Naive B cell (primary cell): Measurements from ENCODE around the gene MED20. TPM values are rescaled to one million over a fixed set of nuclear protein-coding genes. Genes with fewer than 3 reads are reported as not detected.

Source experiments
- ATAC-seq, 2 donors: fragments of 150-1000 bp; cut with Tn5 transposase; 2 replicates each; pipeline ENCODE4 v1.10.0; 2021; ENCODE audit warnings: low read depth in 2 of 2, mild to moderate bottlenecking in 2 of 2, moderate library complexity in 2 of 2
- DNase-seq: peaks from one replicate; pipeline ENCODE4 v3.0.0; 2022
- H3K27ac Mint-ChIP-seq, 6 donors: one replicate each; pipeline ENCODE4 v1.8.0; 2020 to 2022; ENCODE audit warnings: mild to moderate bottlenecking in 6 of 6, mixed read lengths in 6 of 6, moderate library complexity in 5 of 6, inconsistent platforms in 2 of 6
- H3K27me3 Mint-ChIP-seq, 3 donors: one replicate each; pipeline ENCODE4 v1.8.0; 2021 to 2022; ENCODE audit warnings: mixed read lengths in 3 of 3, mild to moderate bottlenecking in 1 of 3
- H3K36me3 Mint-ChIP-seq, 2 donors: one replicate each; pipeline ENCODE4 v1.8.0; 2020 to 2022; ENCODE audit warnings: mixed read lengths in 2 of 2, inconsistent platforms in 1 of 2, mild to moderate bottlenecking in 1 of 2
- H3K4me1 Mint-ChIP-seq, 3 donors: one replicate each; pipeline ENCODE4 v1.8.0; 2020 to 2022; ENCODE audit warnings: mixed read lengths in 3 of 3, inconsistent platforms in 1 of 3, mild to moderate bottlenecking in 1 of 3, moderate library complexity in 1 of 3
- H3K4me3 Mint-ChIP-seq, 8 donors: one replicate each; pipeline ENCODE4 v1.8.0; 2020 to 2022; ENCODE audit warnings: mild to moderate bottlenecking in 8 of 8, mixed read lengths in 8 of 8, moderate library complexity in 8 of 8, inconsistent platforms in 2 of 8
- H3K9me3 Mint-ChIP-seq, 7 donors: one replicate each; pipeline ENCODE4 v1.8.0; 2020 to 2022; ENCODE audit warnings: mixed read lengths in 7 of 7, mild to moderate bottlenecking in 5 of 7, inconsistent platforms in 2 of 7, moderate library complexity in 1 of 7
- polyA plus RNA-seq, 6 donors: library from polyadenylated mRNA; unstranded; fragments of 300-500 nt; fragmentation: Illumina TruSeq; gene quantifications; one replicate each; pipeline ENCODE4 v1.2.3, GENCODE V29; 2021; ENCODE audit warnings: low read depth in 6 of 6

The MED20 gene
- polyA plus RNA-seq, 6 donors from 2014 or later: 9.5 to 12.0 (median 10.5) TPM

DNA sequence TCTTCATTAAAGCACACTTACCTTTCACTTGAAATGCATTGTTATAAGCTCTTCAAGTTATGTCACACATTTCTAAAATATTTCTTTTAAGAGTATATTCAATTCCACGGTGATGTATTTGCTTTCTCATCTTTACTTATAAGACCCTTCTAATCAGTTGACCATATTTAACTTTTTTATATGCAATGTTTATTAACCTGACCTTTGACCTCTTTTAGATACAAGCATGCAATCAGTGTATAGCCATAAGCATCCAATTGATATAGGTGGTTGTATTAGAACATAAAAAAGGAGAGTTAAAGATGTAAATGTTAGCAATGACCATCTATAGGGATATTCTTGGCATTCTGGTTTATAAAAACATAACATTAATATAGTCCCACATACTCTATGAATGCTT is 35.0 kb downstream of the MED20 start:
- H3K27ac Mint-ChIP-seq: no peak overlapping the region
- no peaks in the 10 kb centered on the region for H3K4me1 Mint-ChIP-seq
- no peak for ATAC-seq
- no peak for DNase-seq
- no peaks in the 10 kb centered on the region for H3K9me3 Mint-ChIP-seq
- no peak overlapping the region for H3K4me3 Mint-ChIP-seq
- H3K27me3 Mint-ChIP-seq: no peaks in the 10 kb centered on the region
- H3K36me3 Mint-ChIP-seq: no peaks in the 10 kb centered on the region

DNA sequence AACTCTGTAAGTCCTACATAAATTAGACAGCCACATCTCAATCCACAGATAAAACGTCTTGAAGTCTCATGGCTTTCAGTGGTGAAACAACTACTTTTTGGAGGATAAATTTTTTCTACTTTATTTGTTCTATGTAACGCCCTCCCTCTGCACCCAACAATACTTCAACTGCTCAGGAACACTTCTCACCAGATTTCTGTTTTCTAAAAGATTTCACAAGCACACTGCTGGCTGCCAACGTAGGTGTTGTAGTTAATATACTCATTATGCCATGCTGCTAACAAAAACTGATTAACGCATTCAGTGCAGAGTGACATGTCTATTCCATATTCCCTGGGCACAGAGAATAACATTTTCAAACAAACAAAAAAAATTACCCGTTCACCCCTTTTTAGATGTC is 36.0 kb downstream of the MED20 start:
- Mint-ChIP-seq H3K4me3 (no peak overlapping the region), H3K27me3 (no peaks in the 10 kb centered on the region), H3K36me3 (no peaks in the 10 kb centered on the region), H3K27ac (peak overlapping the region in 1 of 6 donors; percentile 57), H3K9me3 (no peaks in the 10 kb centered on the region), H3K4me1 (peaks cover 0 to 3% (median 0%) of the 10 kb centered on the region in 3 donors)
- DNase-seq: no peak
- ATAC-seq: no peak

GRCh38 chr6:41881506-41881905 is 39.4 kb downstream of the MED20 start:
- Mint-ChIP-seq H3K4me1 (peaks cover 0 to 4% (median 0%) of the 10 kb centered on the region in 3 donors), H3K27me3 (no peaks in the 10 kb centered on the region), H3K4me3 (no peak overlapping the region), H3K9me3 (no peaks in the 10 kb centered on the region), H3K27ac (no peak overlapping the region), H3K36me3 (no peaks in the 10 kb centered on the region)
- ATAC-seq (no peak), DNase-seq (no peak)

GRCh38 chr6:41878961-41879405 is 42.0 kb downstream of the MED20 start:
- no peak overlapping the region for H3K4me3 Mint-ChIP-seq
- H3K27ac Mint-ChIP-seq: no peak overlapping the region
- H3K27me3 Mint-ChIP-seq: no peaks in the 10 kb centered on the region
- no peaks in the 10 kb centered on the region for H3K36me3 Mint-ChIP-seq
- no peaks in the 10 kb centered on the region for H3K9me3 Mint-ChIP-seq
- H3K4me1 Mint-ChIP-seq: peaks cover 6 to 8% (median 7%) of the 10 kb centered on the region in 3 donors
- no peak for DNase-seq
- no peak for ATAC-seq

- no peaks in the 10 kb centered on the region for H3K36me3 Mint-ChIP-seq
- H3K9me3 Mint-ChIP-seq: no peaks in the 10 kb centered on the region
Measured at GRCh38 chr6:41878246-41878645, 42.7 kb downstream of the MED20 start.

GRCh38 chr6:41877051-41877680 is 43.8 kb downstream of the MED20 start:
- H3K4me3 Mint-ChIP-seq: no peak overlapping the region
- DNase-seq (no peak), ATAC-seq (no peak)
- H3K4me1 Mint-ChIP-seq: peaks cover 8 to 13% (median 12%) of the 10 kb centered on the region in 3 donors
- no peak overlapping the region for H3K27ac Mint-ChIP-seq
- no peaks in the 10 kb centered on the region for H3K27me3 Mint-ChIP-seq
- H3K9me3 Mint-ChIP-seq: no peaks in the 10 kb centered on the region
- no peaks in the 10 kb centered on the region for H3K36me3 Mint-ChIP-seq

More at GRCh38 chr6:41878246-41878645, 42.7 kb downstream of the MED20 start:
- ATAC-seq (no peak), DNase-seq (no peak)
- Mint-ChIP-seq H3K27me3 (no peaks in the 10 kb centered on the region), H3K4me3 (no peak overlapping the region), H3K4me1 (peaks cover 6 to 8% (median 7%) of the 10 kb centered on the region in 3 donors), H3K27ac (no peak overlapping the region)

- no peaks in the 10 kb centered on the region for H3K36me3 Mint-ChIP-seq
- H3K9me3 Mint-ChIP-seq: no peaks in the 10 kb centered on the region
- H3K4me1 Mint-ChIP-seq: peaks cover 4 to 24% (median 23%) of the 10 kb centered on the region in 3 donors
- ATAC-seq (no peak), DNase-seq (no peak)
- no peak overlapping the region for H3K4me3 Mint-ChIP-seq
- no peaks in the 10 kb centered on the region for H3K27me3 Mint-ChIP-seq
- H3K27ac Mint-ChIP-seq: peak overlapping the region in 1 of 6 donors; percentile 57
Measured at GRCh38 chr6:41874741-41875140, 46.2 kb downstream of the MED20 start.

DNA sequence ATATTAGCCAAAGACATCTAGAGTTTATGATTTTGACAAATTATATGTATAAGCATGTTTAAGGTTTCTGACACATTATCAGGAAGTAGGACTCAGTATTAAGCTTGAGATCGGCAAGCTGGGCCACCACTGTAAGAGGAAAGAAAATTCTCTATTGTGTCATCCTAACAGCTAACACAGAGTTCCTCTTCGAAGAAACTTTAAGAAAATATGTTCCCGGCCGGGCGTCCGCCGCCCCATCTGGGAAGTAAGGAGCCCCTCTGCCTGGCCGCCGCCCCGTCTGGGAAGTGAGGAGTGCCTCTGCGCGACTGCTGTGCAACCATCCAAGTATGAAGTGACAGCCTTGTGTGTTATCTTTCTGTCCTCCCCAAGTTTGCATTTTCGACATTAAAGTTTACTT is 48.8 kb downstream of the MED20 start:
- Mint-ChIP-seq H3K27ac (no peak overlapping the region), H3K9me3 (no peaks in the 10 kb centered on the region), H3K36me3 (peaks cover 0 to 2% of the 10 kb centered on the region in 2 donors), H3K4me1 (peaks cover 11 to 42% (median 40%) of the 10 kb centered on the region in 3 donors), H3K27me3 (no peaks in the 10 kb centered on the region), H3K4me3 (no peak overlapping the region)
- DNase-seq (no peak), ATAC-seq (no peak)

DNA sequence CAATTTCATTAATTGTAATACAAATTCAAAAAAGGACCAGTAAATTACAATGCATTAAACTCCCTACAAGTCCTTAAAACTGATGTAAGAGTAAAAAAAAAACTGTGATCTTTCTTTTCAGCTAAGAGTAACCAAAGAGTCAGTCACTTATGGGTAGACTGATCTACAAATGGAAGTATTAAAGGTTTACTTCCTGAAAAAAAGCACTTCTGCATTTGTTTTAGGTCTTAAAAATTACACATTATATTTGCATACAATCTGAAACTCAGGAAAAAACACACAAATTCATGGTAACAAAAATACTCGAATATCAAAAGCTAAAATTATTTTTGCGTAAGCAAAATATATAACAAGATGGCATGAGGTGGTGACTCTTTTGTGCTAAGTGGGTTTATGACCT is 49.2 kb downstream of the MED20 start:
- Mint-ChIP-seq H3K4me1 (peaks cover 11 to 42% (median 41%) of the 10 kb centered on the region in 3 donors), H3K9me3 (no peaks in the 10 kb centered on the region), H3K27me3 (no peaks in the 10 kb centered on the region), H3K27ac (no peak overlapping the region), H3K4me3 (peak overlapping the region in 4 of 8 donors; percentile 1 to 62 (median 35)), H3K36me3 (peaks cover 0 to 4% of the 10 kb centered on the region in 2 donors)
- DNase-seq (no peak), ATAC-seq (peak; percentile 51 to 69)

GRCh38 chr6:41859356-41859755 is 61.6 kb downstream of the MED20 start:
- DNase-seq: no peak
- no peak overlapping the region for H3K4me3 Mint-ChIP-seq
- no peak overlapping the region for H3K27ac Mint-ChIP-seq
- H3K9me3 Mint-ChIP-seq: no peaks in the 10 kb centered on the region
- no peaks in the 10 kb centered on the region for H3K4me1 Mint-ChIP-seq
- H3K27me3 Mint-ChIP-seq: no peaks in the 10 kb centered on the region
- H3K36me3 Mint-ChIP-seq: no peaks in the 10 kb centered on the region
- no peak for ATAC-seq

DNA sequence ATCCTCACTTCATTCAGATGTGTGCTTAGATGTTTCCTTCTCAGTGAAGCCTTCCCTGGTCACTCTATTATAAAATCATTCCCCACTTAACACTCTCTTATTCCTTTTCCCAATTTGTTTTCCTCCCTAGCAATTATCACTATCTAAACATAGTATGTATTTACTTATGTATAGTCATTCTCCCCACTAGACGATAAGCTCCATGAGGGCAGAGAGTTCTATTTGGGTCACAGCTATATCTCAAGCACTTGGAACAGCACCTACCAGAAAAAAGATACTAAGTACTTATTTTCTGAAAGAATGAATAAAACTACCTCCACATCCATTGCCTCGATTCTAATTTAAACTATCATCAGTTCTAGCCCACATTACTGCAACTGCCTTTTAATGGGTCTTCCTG is 62.2 kb downstream of the MED20 start:
- Mint-ChIP-seq H3K4me1 (no peaks in the 10 kb centered on the region), H3K27ac (peak overlapping the region in 2 of 6 donors; percentile 20 to 39)

More for the DNA sequence above, 62.2 kb downstream of the MED20 start:
- ATAC-seq (no peak), DNase-seq (no peak)
- H3K36me3 Mint-ChIP-seq: no peaks in the 10 kb centered on the region
- H3K9me3 Mint-ChIP-seq: no peaks in the 10 kb centered on the region
- H3K4me3 Mint-ChIP-seq: no peak overlapping the region
- no peaks in the 10 kb centered on the region for H3K27me3 Mint-ChIP-seq

Other genes with a start within 250 kb of the MED20 start
- gene TFEB, start 185.5 kb downstream of the MED20 start, polyA plus RNA-seq: 100 to 1,000 TPM in 1 of 6 donors, 10 to 100 TPM in 5; 52.3 to 145 (median 72.6) TPM
- gene PGC, start 173.7 kb downstream of the MED20 start, polyA plus RNA-seq: not detected
- gene FRS3, start 141.2 kb downstream of the MED20 start, polyA plus RNA-seq: 1 to 10 TPM in 5 of 6 donors, not detected in 1; 1.5 to 3.3 (median 1.8) TPM
- not detected for gene PRICKLE4, start 140.4 kb downstream of the MED20 start, polyA plus RNA-seq
- 100 to 1,000 TPM; 366 to 456 (median 377) TPM for gene TOMM6, start 133.4 kb downstream of the MED20 start, polyA plus RNA-seq
- gene USP49, start 25.8 kb downstream of the MED20 start, polyA plus RNA-seq: 1 to 10 TPM in 1 of 6 donors, under 1 TPM in 4, not detected in 1; 0.62 to 1.0 (median 0.69) TPM
- gene BYSL, start 360 bp upstream of the MED20 start, polyA plus RNA-seq: 1 to 10 TPM; 3.0 to 8.6 (median 5.5) TPM
- 100 to 1,000 TPM; 207 to 529 (median 394) TPM for gene CCND3, start 20.7 kb upstream of the MED20 start, polyA plus RNA-seq
- 10 to 100 TPM; 10.3 to 25.6 (median 18.6) TPM for gene TAF8, start 129.4 kb upstream of the MED20 start, polyA plus RNA-seq
- not detected for gene C6orf132, start 221.5 kb upstream of the MED20 start, polyA plus RNA-seq